Motor neuron (in vitro differentiated cells): ENCODE data around the gene NCOA4. TPM values are rescaled to one million over a fixed set of nuclear protein-coding genes. Genes with fewer than 3 reads are reported as not detected.

ENCODE experiments used
- ATAC-seq, 8 experiments: fragments of 200-7000 bp; cut with Tn5 transposase; replicated peaks in 6 of 8; 2 replicates each; pipeline ENCODE4 v1.8.0; 2021; ENCODE audit warnings: mild to moderate bottlenecking in 8 of 8, moderate library complexity in 8 of 8
- H3K27ac ChIP-seq, 2 donors: fragments of 250-450 bp; sonication (Bioruptor Pico); 2 replicates each; pipeline ENCODE4 v1.9.0; 2021; ENCODE audit warnings: antibody characterized with exemption in 2 of 2, mild to moderate bottlenecking in 2 of 2, moderate library complexity in 1 of 2
- H3K4me1 ChIP-seq, 2 donors: fragments of 250-450 bp; sonication (Bioruptor Pico); replicated peaks in 1 of 2; 2 replicates each; pipeline ENCODE4 v1.6.1; 2021; ENCODE audit warnings: antibody characterized with exemption in 2 of 2, mild to moderate bottlenecking in 2 of 2, moderate library complexity in 1 of 2
- H3K4me3 ChIP-seq, 5 donors: fragments of 250-450 bp; sonication (Bioruptor Pico); 2 replicates each; pipeline ENCODE4 v1.9.0; 2021; ENCODE audit warnings: antibody characterized with exemption in 5 of 5, mild to moderate bottlenecking in 5 of 5, moderate library complexity in 4 of 5
- WGBS, 10 experiments: fragments of 450-650 bp; shearing (Covaris generic); methylation state at CpG; one replicate each; pipeline ENCODE4 v1.0.0; 2022; 5-methylcytosine and 5-hydroxymethylcytosine counted together
- in situ Hi-C, 9 experiments: fragments of 400-800 bp; cut with MboI; loops; one replicate each; pipeline ENCODE4 v1.15.0; 2021; ENCODE audit warnings: low sequenced_read_pairs in 9 of 9, low pct_unique_long_range_greater_than_20kb in 2 of 9; ENCODE audit not compliant: unreplicated experiment in 9 of 9
- total RNA-seq, 8 experiments: library from RNA; unstranded; fragments of 300-600 nt; gene quantifications; 2 replicates each; pipeline versions ENCODE4 v1.2.3 to v1.2.4, GENCODE V29; 2022

The NCOA4 gene
- total RNA-seq, 8 experiments from 2014 or later: 88.3 to 178 (median 109) TPM

DNA sequence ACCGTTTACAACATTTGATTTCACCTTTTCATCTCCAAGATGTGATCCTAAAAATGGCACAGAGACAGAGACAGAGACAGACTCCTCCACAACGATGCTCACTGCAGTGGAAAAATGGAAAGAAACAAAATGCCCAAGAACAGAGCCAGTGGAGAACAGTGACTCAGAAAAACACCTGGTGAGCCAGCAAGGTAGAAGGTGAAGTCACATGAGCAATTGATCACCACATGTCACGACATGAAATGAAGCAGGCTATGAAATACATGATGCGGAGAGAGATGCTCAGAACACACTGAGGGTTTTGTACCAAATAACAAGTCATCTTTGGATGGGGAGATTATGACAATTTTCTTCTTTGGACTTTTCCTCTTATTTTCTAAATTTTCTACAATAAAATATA is 12.1 kb upstream of the NCOA4 start:
- ATAC-seq: no peak
- in situ Hi-C loops: no loop called here
- 0 to 65% (median 43%) methylated on average over 1 to 4 of the region's 4 CpGs for WGBS, 10 experiments
- Histone ChIP-seq H3K4me1 (no peaks in the 10 kb centered on the region), H3K4me3 (no peak overlapping the region), H3K27ac (no peak overlapping the region)

- Histone ChIP-seq H3K27ac (no peak overlapping the region), H3K4me3 (no peak overlapping the region), H3K4me1 (no peaks in the 10 kb centered on the region)
- ATAC-seq: no peak
- in situ Hi-C loops: no loop called here
- WGBS, 10 experiments: 0 to 93% (median 81%) methylated on average over 1 to 3 of the region's 3 CpGs; no CpG with 5 or more reads in 2 of the 10 experiments
Measured at GRCh38 chr10:46040004-46040403, 9.6 kb upstream of the NCOA4 start.

- ATAC-seq: peak in 1 of 8 experiments; percentile 83
- Histone ChIP-seq H3K4me1 (no peaks in the 10 kb centered on the region), H3K27ac (no peak overlapping the region), H3K4me3 (no peak overlapping the region)
- in situ Hi-C loops: no loop called here
- WGBS, 10 experiments: 21 to 100% (median 81%) methylated on average over 1 to 8 of the region's 8 CpGs; no CpG with 5 or more reads in 2 of the 10 experiments
Measured at GRCh38 chr10:46037107-46037825, 6.8 kb upstream of the NCOA4 start.

DNA sequence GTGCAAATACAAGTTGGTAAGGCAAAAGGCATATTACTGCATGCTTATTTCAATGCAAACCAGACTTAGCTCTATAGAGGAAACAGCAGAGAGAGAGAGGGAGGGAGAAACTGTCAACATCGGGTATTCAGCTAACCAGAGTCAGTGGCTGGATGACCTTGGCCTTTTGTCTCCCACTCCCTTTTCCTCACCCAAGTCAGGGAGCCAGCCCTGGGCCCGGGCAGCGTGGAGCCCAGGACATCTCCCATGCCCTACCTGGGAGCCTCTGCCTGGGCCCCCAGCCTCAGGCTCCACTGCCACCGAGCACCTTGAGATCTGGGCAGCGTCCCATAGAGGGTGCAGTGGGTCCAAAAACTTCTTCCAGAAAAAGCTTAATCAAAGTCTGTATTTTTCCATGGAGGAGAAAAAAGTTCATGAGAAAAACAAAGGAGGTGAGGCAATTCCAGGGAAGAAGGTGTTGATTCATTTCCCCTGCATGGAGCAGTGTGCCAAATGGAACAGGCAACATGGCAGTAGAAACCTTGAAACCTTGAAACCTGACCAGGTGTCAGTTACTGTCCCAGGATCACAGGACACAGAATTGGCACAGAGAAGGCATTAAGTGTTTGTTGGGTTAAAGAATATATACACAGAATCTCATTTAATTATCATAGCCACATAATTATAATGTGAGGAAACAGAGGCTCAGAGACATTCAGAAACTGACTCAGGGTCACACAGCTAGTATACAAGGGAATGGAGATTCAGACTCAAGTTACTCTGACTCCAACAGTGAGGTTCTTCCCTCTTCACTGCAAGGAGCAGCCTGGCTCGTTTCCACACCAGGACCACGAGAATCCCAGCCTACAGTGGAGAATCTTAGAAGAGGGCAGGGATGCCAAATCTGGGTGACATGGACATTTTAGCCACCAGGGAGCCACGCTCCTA is 5.8 kb upstream of the NCOA4 start:
- H3K27ac ChIP-seq: no peak overlapping the region
- in situ Hi-C loops: no loop called here
- no peaks in the 10 kb centered on the region for H3K4me1 ChIP-seq
- H3K4me3 ChIP-seq: no peak overlapping the region
- 16 to 100% (median 63%) methylated on average over 1 to 6 of the region's 8 CpGs; no CpG with 5 or more reads in 3 of the 10 experiments for WGBS, 10 experiments
- ATAC-seq: no peak

- Histone ChIP-seq H3K4me3 (no peak overlapping the region), H3K27ac (no peak overlapping the region), H3K4me1 (peaks cover 8 to 14% of the 10 kb centered on the region in 2 donors)
- in situ Hi-C loops: no loop called here
- ATAC-seq: peak in 1 of 8 experiments; percentile 2
Measured at GRCh38 chr10:46033602-46034011, 3.2 kb upstream of the NCOA4 start.

GRCh38 chr10:46031648-46032532 is 1.5 kb upstream of the NCOA4 start:
- H3K4me1 ChIP-seq: peaks cover 8 to 21% of the 10 kb centered on the region in 2 donors
- no peak overlapping the region for H3K4me3 ChIP-seq
- in situ Hi-C loops: no loop called here
- no peak for ATAC-seq
- no peak overlapping the region for H3K27ac ChIP-seq
- 50 to 95% (median 88%) methylated on average over 2 to 4 of the region's 6 CpGs; no CpG with 5 or more reads in 3 of the 10 experiments for WGBS, 10 experiments

DNA sequence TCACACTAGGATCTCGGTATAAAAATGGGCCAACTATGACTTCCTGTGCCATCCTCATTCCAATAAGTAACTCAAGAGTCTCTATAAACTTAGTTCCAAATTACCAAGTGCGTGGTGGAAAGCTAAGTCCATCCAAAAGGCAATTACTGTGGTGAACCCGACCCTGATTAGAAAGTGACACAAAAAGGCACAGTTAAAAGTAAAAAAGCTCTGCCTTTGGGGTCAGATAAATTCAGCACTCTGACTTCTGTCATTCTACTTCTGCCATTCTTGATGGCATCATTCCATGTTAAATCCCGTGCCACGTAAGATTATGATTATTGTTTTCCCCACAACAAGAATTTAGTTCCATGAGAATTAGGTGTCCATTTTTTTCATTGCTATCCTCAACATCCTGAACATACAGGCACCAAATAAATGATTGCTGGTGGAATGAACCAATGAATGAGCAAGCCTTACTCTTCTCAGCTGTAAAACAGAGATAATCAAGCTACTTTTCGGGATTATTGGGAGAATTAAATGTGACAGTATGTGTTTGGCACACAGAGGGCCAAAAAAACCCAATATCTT is 877 bp downstream of the NCOA4 start:
- Histone ChIP-seq H3K27ac (peak overlapping the region; percentile 90 to 93), H3K4me3 (peak overlapping the region; percentile 78 to 87 (median 78)), H3K4me1 (peaks cover 8 to 21% of the 10 kb centered on the region in 2 donors)
- 0 to 60% (median 26%) methylated on average over 1 to 6 of the region's 6 CpGs for WGBS, 10 experiments
- ATAC-seq: no peak
- in situ Hi-C loops: no loop called here

DNA sequence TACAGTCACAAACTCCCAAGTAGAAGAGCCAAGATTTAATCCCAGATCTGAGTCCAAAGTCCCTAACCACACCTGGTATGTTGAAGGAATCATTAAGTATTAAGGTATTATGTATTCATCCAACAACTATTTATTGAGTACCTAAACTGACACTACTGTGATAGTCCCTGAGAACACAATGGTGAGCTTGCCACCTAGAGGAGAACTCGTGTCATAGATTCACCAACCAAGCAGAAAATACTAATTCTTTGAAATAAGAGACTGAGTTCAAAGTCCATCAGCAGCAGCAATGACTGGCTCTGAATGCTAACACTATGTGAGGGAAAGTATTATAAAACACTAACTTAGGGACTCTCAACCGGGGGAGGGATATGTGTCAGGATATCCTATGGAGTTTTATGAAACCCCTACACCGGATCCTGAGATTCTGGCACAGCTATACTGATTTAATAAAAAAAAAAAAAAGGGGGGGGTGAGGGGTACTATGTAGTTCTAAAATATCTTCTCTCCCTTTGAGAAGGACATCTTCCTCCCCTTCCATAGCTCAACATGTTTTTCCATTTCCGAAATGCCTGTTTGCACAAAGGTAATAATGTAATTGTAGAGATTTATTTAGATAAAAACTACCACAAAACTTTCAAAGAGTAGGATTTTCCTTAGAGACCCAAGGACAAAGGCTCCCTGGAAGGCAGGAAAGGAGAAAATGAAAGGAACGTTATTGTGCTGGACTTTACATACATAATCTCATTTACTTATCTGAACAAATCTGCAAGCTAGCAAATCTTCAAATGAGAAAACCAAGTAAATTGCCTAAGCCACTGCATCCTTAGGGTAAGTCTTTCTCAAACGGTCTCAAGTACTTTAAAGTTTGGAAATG is 1.6 kb downstream of the NCOA4 start:
- Histone ChIP-seq H3K4me3 (peak overlapping the region in 4 of 5 donors; percentile 78 to 87 (median 78)), H3K4me1 (peaks cover 8 to 21% of the 10 kb centered on the region in 2 donors), H3K27ac (no peak overlapping the region)
- ATAC-seq: peak in 3 of 8 experiments; percentile 4 to 7 (median 5)
- in situ Hi-C loops: no loop called here
- 0 to 42% (median 21%) methylated on average over 1 to 6 of the region's 6 CpGs for WGBS, 10 experiments

DNA sequence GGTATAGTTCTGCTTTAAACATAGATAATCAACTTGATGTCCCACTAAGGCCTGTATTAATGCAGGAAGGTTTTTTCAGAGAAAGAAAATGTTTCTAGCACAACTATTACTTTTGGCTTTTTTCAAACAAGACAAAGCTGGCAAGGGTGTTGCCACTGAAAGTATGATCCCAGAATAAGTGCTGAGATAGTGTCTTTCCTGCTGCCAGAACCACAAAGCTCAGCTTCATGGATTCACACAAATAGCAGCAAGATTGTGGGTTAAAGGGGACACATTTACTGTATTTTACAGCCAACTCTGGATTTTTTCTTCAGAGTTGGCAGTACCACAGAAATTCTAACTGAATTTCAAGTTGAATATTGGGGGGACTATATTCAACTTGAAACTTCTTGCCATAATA is 4.3 kb downstream of the NCOA4 start:
- no peak for ATAC-seq
- in situ Hi-C loops: no loop called here
- Histone ChIP-seq H3K27ac (no peak overlapping the region), H3K4me1 (peaks cover 12 to 33% of the 10 kb centered on the region in 2 donors), H3K4me3 (no peak overlapping the region)

DNA sequence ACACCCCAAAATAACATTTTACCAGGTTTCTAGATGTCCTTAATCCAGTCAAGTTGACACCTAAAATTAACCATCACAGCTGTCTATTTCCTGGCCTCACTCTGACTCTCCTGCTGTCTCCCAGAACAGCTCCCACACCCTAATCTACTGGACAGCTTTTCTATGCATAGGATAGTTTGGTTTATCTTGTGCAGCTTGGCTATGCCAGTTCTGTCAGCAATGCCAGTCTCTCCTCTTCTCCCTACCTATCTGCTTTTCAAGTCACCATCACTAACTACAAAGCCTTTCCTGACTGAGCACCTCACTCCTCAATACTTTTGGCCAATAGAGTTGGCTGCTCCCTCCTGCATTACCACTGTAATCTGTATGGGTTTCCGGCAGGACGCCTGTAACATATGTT is 5.0 kb downstream of the NCOA4 start:
- ATAC-seq: no peak
- WGBS, 10 experiments: 27 to 100% (median 92%) methylated on average over 2 of the region's 2 CpGs; no CpG with 5 or more reads in 5 of the 10 experiments
- in situ Hi-C loops: no loop called here
- Histone ChIP-seq H3K4me1 (peaks cover 8 to 27% of the 10 kb centered on the region in 2 donors), H3K27ac (no peak overlapping the region), H3K4me3 (no peak overlapping the region)

GRCh38 chr10:46024948-46025347 is 5.5 kb downstream of the NCOA4 start:
- in situ Hi-C loops: no loop called here
- Histone ChIP-seq H3K4me1 (peaks cover 12 to 31% of the 10 kb centered on the region in 2 donors), H3K4me3 (no peak overlapping the region), H3K27ac (no peak overlapping the region)
- no peak for ATAC-seq
